Heart left ventricle (tissue), 16 donors: ENCODE data around the gene SOX3. TPM values are rescaled to one million over a fixed set of nuclear protein-coding genes. Genes with fewer than 3 reads are reported as not detected.

Experiments used
- ATAC-seq, 4 donors: fragments of 200-7000 bp; cut with Tn5 transposase; one replicate each; pipeline ENCODE4 v1.9.1; 2020 to 2022; ENCODE audit warnings: moderate library complexity in 4 of 4, mild to moderate bottlenecking in 3 of 4, moderate number of reproducible peaks in 1 of 4
- DNase-seq, 5 donors: peaks; one replicate each; pipeline ENCODE4 v3.0.0-alpha.2; 2020
- H3K27ac ChIP-seq, 12 donors: fragments of 200-600 bp; sonication (generic) in 4 of 12; one replicate each; pipeline versions ENCODE4 v1.5.0 to v1.8.0; 2016 to 2022; ENCODE audit warnings: mild to moderate bottlenecking in 2 of 12
- H3K27me3 ChIP-seq, 9 donors: fragments of 200-600 bp; sonication (generic) in 2 of 9; one replicate each; pipeline versions ENCODE4 v1.5.1 to v1.8.0; 2016 to 2022; ENCODE audit warnings: mild to moderate bottlenecking in 3 of 9
- H3K36me3 ChIP-seq, 9 donors: fragments of 200-600 bp; sonication (generic) in 2 of 9; one replicate each; pipeline versions ENCODE4 v1.5.0 to v1.8.0; 2018 to 2022; ENCODE audit warnings: mild to moderate bottlenecking in 2 of 9
- H3K4me1 ChIP-seq, 12 donors: fragments of 200-600 bp; sonication (generic) in 4 of 12; one replicate each; pipeline versions ENCODE4 v1.5.0 to v1.8.0; 2016 to 2022; ENCODE audit warnings: mild to moderate bottlenecking in 3 of 12
- H3K4me3 ChIP-seq, 12 donors: fragments of 200-600 bp; sonication (generic) in 4 of 12; one replicate each; pipeline versions ENCODE4 v1.5.0 to v1.8.0; 2017 to 2022; ENCODE audit warnings: mild to moderate bottlenecking in 9 of 12, moderate library complexity in 4 of 12
- H3K9me3 ChIP-seq, 12 donors: fragments of 200-600 bp; sonication (generic) in 4 of 12; one replicate each; pipeline versions ENCODE4 v1.5.0 to v1.8.0; 2016 to 2022; ENCODE audit warnings: mild to moderate bottlenecking in 1 of 12
- CTCF ChIP-seq, 12 donors: fragments of 200-600 bp; sonication (generic) in 4 of 12; IDR thresholded peaks; one replicate each; pipeline versions ENCODE4 v1.5.0 to v1.8.0; 2018 to 2022; ENCODE audit warnings: antibody characterized with exemption in 12 of 12, mild to moderate bottlenecking in 5 of 12
- POLR2A ChIP-seq, 2 donors: fragments of 450-650 bp; IDR thresholded peaks; one replicate each; pipeline ENCODE4 v1.6.1; 2017; ENCODE audit warnings: antibody characterized with exemption in 2 of 2, mild to moderate bottlenecking in 2 of 2, moderate library complexity in 2 of 2
- WGBS, 4 donors: extraction: QIAGEN DNeasy Blood & Tissue Kit in 2 of 4; methylation state at CpG; one replicate each; pipeline versions ENCODE4 v1.1.5 to v1.1.7; 2013 to 2018; 5-methylcytosine and 5-hydroxymethylcytosine counted together
- intact Hi-C, 10 donors: fragments of 100-400 bp; cut with DNase I; formaldehyde crosslinking; loops; one replicate each; pipeline versions ENCODE4 v1.11.1 to v1.14.2; 2022
- polyA plus RNA-seq, 2 donors: library from polyadenylated mRNA; stranded (reverse); fragments of 200-250 nt; gene quantifications; one replicate each; pipeline ENCODE4 v1.2.3, GENCODE V29; 2013
- total RNA-seq, 9 donors: library from RNA; depleted of rRNA in 2 of 9; stranded (reverse); fragments of >200 nt in 2 of 9; fragmentation: NEBNext Ultra II Directional in 3 of 9; extraction: Animal tissue kit (Norgen Biotek cat#: 25700) in 3 of 9; gene quantifications; one replicate each; pipeline versions ENCODE4 v1.1.0 to v1.2.4, GENCODE V29; 2016 to 2023
- donor health status: ischemic (EF 13 %, LVEDD 7.1; RV severe dilation, severe dysfunction).
- donor health status: healthy with polysubstance abuse.
- donor health status: DM: no; HTN: yes; CAD: no.
- donor health status: DM: no; HTN: no; CAD: no.
- donor health status: ischemic (EF 25% LVEDD 6.9; RV normal size, moderate dysfunction).
- donor health status: ischemic (EF 25% LVEDD 5.7; RV mildly dilated, moderate dysfunction).
- donor health status: healthy.
- donor health status: DM: yes; HTN: yes; CAD: no.
- donor health status: ischemic (EF 35%, LVEDD 5.7; RV mildly dilated, moderate dysfunction).
- donor health status: nonischemic (EF 11% LVEDD 7.7; RV severe dilation, severe dysfunction).
- donor health status: DM: yes; HTN: yes; CAD: no.
- donor health status: PGD.
- donor health status: ischemic (EF 29% LVEDD 5.4; RV normal size, mild dysfunction).
- donor health status: nonischemic (EF 23%, LVEDD 6.1; RV moderate dilation, normal function).

Gene SOX3
- total and polyA plus RNA-seq, 11 donors: 0.19 TPM; not detected in 10

GRCh38 chrX:140503714-140504351 lies 1.0 kb downstream of the SOX3 start:
- H3K27me3 ChIP-seq: peaks cover 10 to 96% (median 55%) of the 10 kb centered on the region in 9 donors
- H3K9me3 ChIP-seq: no peaks in the 10 kb centered on the region
- intact Hi-C loops: loop anchor here in 2 of 10 donors (10.0 kb wide), 1 partner anchor 449 kb away; no protein-coding TSS in a partner anchor
- no peak overlapping the region for H3K27ac ChIP-seq
- TF ChIP-seq CTCF (IDR thresholded peaks at IDR 0.05): peak in 2 of 12 donors; percentile 5 to 15
- TF ChIP-seq POLR2A (IDR thresholded peaks at IDR 0.05): no peak
- H3K4me1 ChIP-seq: peaks cover 0 to 36% (median 0%) of the 10 kb centered on the region in 12 donors
- 1 to 41% (median 9%) methylated on average over 27 to 92 of the region's 92 CpGs for WGBS, 4 donors
- H3K36me3 ChIP-seq: no peaks in the 10 kb centered on the region
- peak overlapping the region in 9 of 12 donors; percentile 5 to 45 (median 36) for H3K4me3 ChIP-seq
- ATAC-seq: peak in 2 of 4 donors; percentile 67 to 73
- DNase-seq: peak in 1 of 5 donors; percentile 15

- Histone ChIP-seq H3K9me3 (no peaks in the 10 kb centered on the region), H3K36me3 (no peaks in the 10 kb centered on the region), H3K4me3 (peak overlapping the region in 3 of 12 donors; percentile 24 to 45 (median 41)), H3K27ac (no peak overlapping the region), H3K4me1 (peaks cover 0 to 35% (median 0%) of the 10 kb centered on the region in 12 donors), H3K27me3 (peaks cover 10 to 94% (median 49%) of the 10 kb centered on the region in 9 donors)
- 3 to 45% (median 17%) methylated on average over 13 to 14 of the region's 14 CpGs for WGBS, 4 donors
- intact Hi-C loops: loop anchor here in 2 of 10 donors (10.0 kb wide), 1 partner anchor 448 kb away; no protein-coding TSS in a partner anchor
- TF ChIP-seq POLR2A (IDR thresholded peaks at IDR 0.05): no peak
- TF ChIP-seq CTCF (IDR thresholded peaks at IDR 0.05): no peak
- ATAC-seq: no peak
- DNase-seq: no peak
Observed at GRCh38 chrX:140503238-140503601, 1.6 kb downstream of the SOX3 start.

GRCh38 chrX:140502491-140503237 lies 2.2 kb downstream of the SOX3 start:
- H3K4me3 ChIP-seq: peak overlapping the region in 2 of 12 donors; percentile 4 to 45
- no peak for ATAC-seq
- intact Hi-C loops: loop anchor here in 2 of 10 donors (10.0 kb wide), 1 partner anchor 448 kb away; no protein-coding TSS in a partner anchor
- no peak for DNase-seq
- no peaks in the 10 kb centered on the region for H3K36me3 ChIP-seq
- peaks cover 0 to 29% (median 0%) of the 10 kb centered on the region in 12 donors for H3K4me1 ChIP-seq
- WGBS, 4 donors: 3 to 37% (median 14%) methylated on average over 40 of the region's 40 CpGs
- no peaks in the 10 kb centered on the region for H3K9me3 ChIP-seq
- peaks cover 7 to 94% (median 43%) of the 10 kb centered on the region in 9 donors for H3K27me3 ChIP-seq
- no peak for TF ChIP-seq POLR2A (IDR thresholded peaks at IDR 0.05)
- no peak for TF ChIP-seq CTCF (IDR thresholded peaks at IDR 0.05)
- H3K27ac ChIP-seq: no peak overlapping the region

GRCh38 chrX:140501940-140502468 lies 2.9 kb downstream of the SOX3 start:
- Histone ChIP-seq H3K4me1 (peaks cover 0 to 28% (median 0%) of the 10 kb centered on the region in 12 donors), H3K36me3 (no peaks in the 10 kb centered on the region), H3K4me3 (no peak overlapping the region), H3K27me3 (peaks cover 7 to 93% (median 36%) of the 10 kb centered on the region in 9 donors), H3K27ac (no peak overlapping the region), H3K9me3 (no peaks in the 10 kb centered on the region)
- ATAC-seq (no peak), DNase-seq (no peak)
- TF ChIP-seq POLR2A (IDR thresholded peaks at IDR 0.05): no peak
- WGBS, 4 donors: 26 to 41% (median 36%) methylated on average over 14 of the region's 14 CpGs
- intact Hi-C loops: loop anchor here in 2 of 10 donors (10.0 kb wide), 1 partner anchor 447 kb away; no protein-coding TSS in a partner anchor
